Neural cell (in vitro differentiated cells): ENCODE data around the gene ENTREP3. TPM values are rescaled to one million over a fixed set of nuclear protein-coding genes. Genes with fewer than 3 reads are reported as not detected.

Experiments used
- H2AFZ ChIP-seq: fragments of 200-600, 300-800 bp; sonication (generic), shearing (Covaris generic); 2 replicates; pipeline ENCODE4 v1.6.0; 2014; ENCODE audit warnings: low read depth, mild to moderate bottlenecking, antibody characterized with exemption, low read length, moderate library complexity
- H3F3A ChIP-seq: fragments of 200-600 bp; shearing (Covaris generic); 2 replicates; pipeline ENCODE4 v1.6.1; 2016; ENCODE audit warnings: mild to moderate bottlenecking, moderate library complexity, mixed read lengths, antibody characterized with exemption, low read length; ENCODE audit not compliant: insufficient read depth, poor library complexity, severe bottlenecking
- H3K27ac ChIP-seq: fragments of 200-600, 300-800 bp; sonication (generic), shearing (Covaris generic); 2 replicates; pipeline ENCODE4 v1.5.1; 2014; ENCODE audit warnings: mild to moderate bottlenecking, low read length, moderate library complexity
- H3K27me3 ChIP-seq: fragments of 300-800, 200-600 bp; sonication (generic), shearing (Covaris generic); 2 replicates; pipeline ENCODE4 v1.6.0; 2014; ENCODE audit warnings: mild to moderate bottlenecking, low read depth, low read length, moderate library complexity; ENCODE audit not compliant: insufficient read depth
- H3K36me3 ChIP-seq: fragments of 300-800, 200-600 bp; sonication (generic), shearing (Covaris generic); 2 replicates; pipeline ENCODE4 v1.5.1; 2014; ENCODE audit warnings: mild to moderate bottlenecking, antibody characterized with exemption, low read length, moderate library complexity; ENCODE audit not compliant: insufficient read depth
- H3K4me2 ChIP-seq: fragments of 300-800, 200-600 bp; sonication (generic), shearing (Covaris generic); 2 replicates; pipeline ENCODE4 v1.6.0; 2014; ENCODE audit warnings: mild to moderate bottlenecking, low read length
- H3K4me3 ChIP-seq: fragments of 300-800, 200-600 bp; sonication (generic), shearing (Covaris generic); 2 replicates; pipeline ENCODE4 v1.5.1; 2014; ENCODE audit warnings: mild to moderate bottlenecking, low read length, moderate library complexity
- H3K79me2 ChIP-seq: fragments of 200-600 bp; shearing (Covaris generic); replicated peaks from 2 replicates; pipeline ENCODE4 v1.6.0; 2014; ENCODE audit warnings: mild to moderate bottlenecking, low read length, moderate library complexity; ENCODE audit not compliant: insufficient read depth
- H3K9ac ChIP-seq: fragments of 300-800, 200-600 bp; sonication (generic), shearing (Covaris generic); 2 replicates; pipeline ENCODE4 v1.6.1; 2016; ENCODE audit warnings: mild to moderate bottlenecking, low read length, mixed read lengths
- H3K9me2 ChIP-seq: fragments of 200-600 bp; shearing (Covaris generic); 2 replicates; pipeline ENCODE4 v1.6.1; 2016; ENCODE audit warnings: mild to moderate bottlenecking, low read length, mixed read lengths; ENCODE audit not compliant: insufficient read depth
- H3K9me3 ChIP-seq: fragments of 200-600, 300-800 bp; sonication (generic), shearing (Covaris generic); 2 replicates; pipeline ENCODE4 v1.6.1; 2016; ENCODE audit warnings: mild to moderate bottlenecking, mixed run types, low read length, moderate library complexity, mixed read lengths
- H4K20me1 ChIP-seq: fragments of 200-600 bp; shearing (Covaris generic); 2 replicates; pipeline ENCODE4 v1.6.1; 2016; ENCODE audit warnings: mild to moderate bottlenecking, mixed run types; ENCODE audit not compliant: insufficient read depth
- EP300 ChIP-seq: fragments of 450-650 bp; conservative IDR thresholded peaks from 2 replicates; pipeline ENCODE4 v1.6.1; 2014; ENCODE audit warnings: antibody characterized with exemption, mild to moderate bottlenecking, moderate library complexity; ENCODE audit not compliant: poor library complexity, severe bottlenecking
- EZH2 ChIP-seq: fragments of 200-600, 300-800 bp; shearing (Covaris generic), sonication (generic); IDR thresholded peaks from 2 replicates; pipeline ENCODE4 v1.6.1; 2014; ENCODE audit warnings: antibody characterized with exemption, low read length, borderline replicate concordance, mild to moderate bottlenecking; ENCODE audit not compliant: insufficient read depth, poor library complexity, severe bottlenecking
- MXI1 ChIP-seq: fragments of 450-650 bp; conservative IDR thresholded peaks from 2 replicates; pipeline ENCODE4 v1.6.1; 2014; ENCODE audit warnings: antibody characterized with exemption, mild to moderate bottlenecking; ENCODE audit not compliant: poor library complexity, severe bottlenecking
- POLR2AphosphoS5 ChIP-seq: IDR thresholded peaks from 2 replicates; pipeline ENCODE4 v1.6.1; 2012
- RAD21 ChIP-seq: fragments of 450-650 bp; conservative IDR thresholded peaks from 2 replicates; pipeline ENCODE4 v1.6.1; 2014; ENCODE audit warnings: antibody characterized with exemption, mild to moderate bottlenecking, moderate library complexity
- SMC3 ChIP-seq: fragments of 450-650 bp; conservative IDR thresholded peaks from 2 replicates; pipeline ENCODE4 v1.6.1; 2014; ENCODE audit warnings: antibody characterized with exemption, mild to moderate bottlenecking, moderate library complexity; ENCODE audit not compliant: poor library complexity
- TAF1 ChIP-seq: IDR thresholded peaks from 2 replicates; pipeline ENCODE4 v1.6.1; 2012; ENCODE audit warnings: low read depth
- polyA plus RNA-seq: library from polyadenylated mRNA; depleted of rRNA; stranded (reverse); fragments of >200 nt; gene quantifications from 2 replicates; pipeline ENCODE4 v1.2.3, GENCODE V29; 2014
- TF ChIP-seq, protein P1 (sequence below): fragments of 450-650 bp; IDR thresholded peaks from 2 replicates; pipeline ENCODE4 v1.5.1; 2014; ENCODE audit warnings: antibody characterized with exemption, mild to moderate bottlenecking, moderate library complexity; ENCODE audit not compliant: poor library complexity, severe bottlenecking
- TF ChIP-seq, protein P2 (sequence below): IDR thresholded peaks from 2 replicates; pipeline ENCODE4 v1.6.1; 2012; ENCODE audit warnings: borderline replicate concordance

The ENTREP3 gene
- polyA plus RNA-seq, 1 donor from 2014 or later, result 11.1 TPM

DNA sequence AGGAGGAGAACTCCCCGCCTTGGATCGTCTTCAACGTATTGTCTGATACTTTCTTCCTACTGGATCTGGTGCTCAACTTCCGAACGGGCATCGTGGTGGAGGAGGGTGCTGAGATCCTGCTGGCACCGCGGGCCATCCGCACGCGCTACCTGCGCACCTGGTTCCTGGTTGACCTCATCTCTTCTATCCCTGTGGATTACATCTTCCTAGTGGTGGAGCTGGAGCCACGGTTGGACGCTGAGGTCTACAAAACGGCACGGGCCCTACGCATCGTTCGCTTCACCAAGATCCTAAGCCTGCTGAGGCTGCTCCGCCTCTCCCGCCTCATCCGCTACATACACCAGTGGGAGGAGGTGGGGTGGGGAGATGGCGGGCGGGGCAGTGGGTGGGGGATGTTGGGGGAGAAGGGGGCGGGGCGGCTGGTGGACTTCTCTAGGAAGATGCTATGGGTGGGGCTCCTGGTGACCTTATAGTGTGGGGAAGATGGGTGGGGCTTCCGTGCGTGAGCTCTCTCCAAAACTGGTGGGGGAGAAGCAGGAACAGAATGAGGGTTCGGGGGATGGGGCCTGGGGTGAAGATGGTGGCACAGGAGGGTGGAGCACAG is 27.3 kb upstream of the ENTREP3 start:
- Histone ChIP-seq H3K9me2 (no peaks in the 10 kb centered on the region), H3K9ac (no peak overlapping the region), H3K4me2 (no peak overlapping the region), H3K27me3 (no peaks in the 10 kb centered on the region), H3K9me3 (no peaks in the 10 kb centered on the region), H3K27ac (no peak overlapping the region), H4K20me1 (no peaks in the 10 kb centered on the region), H3K4me3 (no peak overlapping the region), H3K36me3 (no peaks in the 10 kb centered on the region), H2AFZ (no peak overlapping the region), H3F3A (peaks cover 10% of the 10 kb centered on the region), H3K79me2 (no peaks in the 10 kb centered on the region)
- TF ChIP-seq, protein P1, sequence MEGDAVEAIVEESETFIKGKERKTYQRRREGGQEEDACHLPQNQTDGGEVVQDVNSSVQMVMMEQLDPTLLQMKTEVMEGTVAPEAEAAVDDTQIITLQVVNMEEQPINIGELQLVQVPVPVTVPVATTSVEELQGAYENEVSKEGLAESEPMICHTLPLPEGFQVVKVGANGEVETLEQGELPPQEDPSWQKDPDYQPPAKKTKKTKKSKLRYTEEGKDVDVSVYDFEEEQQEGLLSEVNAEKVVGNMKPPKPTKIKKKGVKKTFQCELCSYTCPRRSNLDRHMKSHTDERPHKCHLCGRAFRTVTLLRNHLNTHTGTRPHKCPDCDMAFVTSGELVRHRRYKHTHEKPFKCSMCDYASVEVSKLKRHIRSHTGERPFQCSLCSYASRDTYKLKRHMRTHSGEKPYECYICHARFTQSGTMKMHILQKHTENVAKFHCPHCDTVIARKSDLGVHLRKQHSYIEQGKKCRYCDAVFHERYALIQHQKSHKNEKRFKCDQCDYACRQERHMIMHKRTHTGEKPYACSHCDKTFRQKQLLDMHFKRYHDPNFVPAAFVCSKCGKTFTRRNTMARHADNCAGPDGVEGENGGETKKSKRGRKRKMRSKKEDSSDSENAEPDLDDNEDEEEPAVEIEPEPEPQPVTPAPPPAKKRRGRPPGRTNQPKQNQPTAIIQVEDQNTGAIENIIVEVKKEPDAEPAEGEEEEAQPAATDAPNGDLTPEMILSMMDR, result no peak
- TF ChIP-seq POLR2AphosphoS5, result no peak
- TF ChIP-seq SMC3, result no peak
- TF ChIP-seq MXI1, result no peak

DNA sequence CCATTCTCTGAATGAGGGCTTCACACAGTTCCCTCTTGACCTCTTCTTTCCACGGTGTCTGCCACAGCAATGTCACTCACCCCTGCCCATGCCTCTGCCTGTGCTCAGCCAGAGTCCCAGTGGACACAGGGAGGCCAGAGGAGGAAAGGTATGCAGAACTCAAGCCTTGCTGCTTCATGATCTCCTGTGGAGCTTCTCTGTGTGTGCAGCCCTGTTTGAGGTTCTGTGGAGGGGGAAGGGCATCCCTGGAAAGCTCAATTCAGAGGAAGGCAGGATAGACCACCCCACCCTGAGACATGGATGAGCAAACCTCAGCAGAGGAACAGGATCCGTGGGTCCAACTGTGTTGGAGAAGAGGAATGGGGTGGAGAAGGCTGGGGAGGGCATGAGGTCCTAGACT is 24.0 kb upstream of the ENTREP3 start:
- Histone ChIP-seq H3K4me2 (peak overlapping the region; percentile 98), H3K27me3 (no peaks in the 10 kb centered on the region), H3K4me3 (peak overlapping the region; percentile 96), H3K9ac (peak overlapping the region; percentile 97), H3K9me2 (no peaks in the 10 kb centered on the region), H4K20me1 (no peaks in the 10 kb centered on the region), H2AFZ (peak overlapping the region; percentile 86), H3K27ac (peak overlapping the region; percentile 100), H3K79me2 (no peaks in the 10 kb centered on the region), H3K36me3 (no peaks in the 10 kb centered on the region), H3F3A (peaks cover 10% of the 10 kb centered on the region), H3K9me3 (no peaks in the 10 kb centered on the region)
- TF ChIP-seq POLR2AphosphoS5, result peak; percentile 13
- TF ChIP-seq, protein P1, result no peak

DNA sequence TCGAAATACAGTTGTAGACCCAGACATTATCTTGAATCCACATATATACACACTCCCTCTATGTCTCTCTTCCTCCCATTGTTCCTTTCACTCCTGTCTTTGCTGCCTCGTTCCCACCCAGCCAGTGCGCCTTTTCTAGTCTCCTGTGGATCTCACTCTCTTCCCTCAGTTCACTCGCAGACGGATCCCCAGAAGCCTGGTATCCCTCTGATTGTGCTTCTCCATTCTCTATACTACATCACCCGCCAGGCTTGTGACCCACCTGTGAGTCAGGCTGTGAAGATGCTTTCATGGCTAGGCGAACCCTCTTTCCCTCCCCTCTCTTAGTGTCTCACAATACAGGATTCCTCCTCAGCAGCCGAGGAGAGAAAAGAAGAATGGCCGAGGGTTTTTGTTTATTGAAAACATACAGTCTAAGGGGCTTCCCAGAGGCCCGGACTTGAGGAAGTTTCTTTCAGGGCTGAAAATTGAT is 23.4 kb upstream of the ENTREP3 start:
- Histone ChIP-seq H3K4me3 (peak overlapping the region; percentile 96), H3K27ac (peak overlapping the region; percentile 100)

More for the DNA sequence above, 23.4 kb upstream of the ENTREP3 start:
- Histone ChIP-seq H3K9ac (peak overlapping the region; percentile 97), H3F3A (peaks cover 10% of the 10 kb centered on the region), H3K9me3 (no peaks in the 10 kb centered on the region), H2AFZ (peak overlapping the region; percentile 86), H3K9me2 (no peaks in the 10 kb centered on the region), H3K36me3 (no peaks in the 10 kb centered on the region), H3K27me3 (no peaks in the 10 kb centered on the region), H3K79me2 (no peaks in the 10 kb centered on the region), H3K4me2 (peak overlapping the region; percentile 98), H4K20me1 (no peaks in the 10 kb centered on the region)
- TF ChIP-seq RAD21 (peak; percentile 4), SMC3 (peak; percentile 31), EP300 (peak; percentile 4), EZH2 (no peak), MXI1 (peak; percentile 4), TAF1 (no peak), POLR2AphosphoS5 (no peak)
- TF ChIP-seq, protein P1, result peak; percentile 16
- TF ChIP-seq, protein P2, sequence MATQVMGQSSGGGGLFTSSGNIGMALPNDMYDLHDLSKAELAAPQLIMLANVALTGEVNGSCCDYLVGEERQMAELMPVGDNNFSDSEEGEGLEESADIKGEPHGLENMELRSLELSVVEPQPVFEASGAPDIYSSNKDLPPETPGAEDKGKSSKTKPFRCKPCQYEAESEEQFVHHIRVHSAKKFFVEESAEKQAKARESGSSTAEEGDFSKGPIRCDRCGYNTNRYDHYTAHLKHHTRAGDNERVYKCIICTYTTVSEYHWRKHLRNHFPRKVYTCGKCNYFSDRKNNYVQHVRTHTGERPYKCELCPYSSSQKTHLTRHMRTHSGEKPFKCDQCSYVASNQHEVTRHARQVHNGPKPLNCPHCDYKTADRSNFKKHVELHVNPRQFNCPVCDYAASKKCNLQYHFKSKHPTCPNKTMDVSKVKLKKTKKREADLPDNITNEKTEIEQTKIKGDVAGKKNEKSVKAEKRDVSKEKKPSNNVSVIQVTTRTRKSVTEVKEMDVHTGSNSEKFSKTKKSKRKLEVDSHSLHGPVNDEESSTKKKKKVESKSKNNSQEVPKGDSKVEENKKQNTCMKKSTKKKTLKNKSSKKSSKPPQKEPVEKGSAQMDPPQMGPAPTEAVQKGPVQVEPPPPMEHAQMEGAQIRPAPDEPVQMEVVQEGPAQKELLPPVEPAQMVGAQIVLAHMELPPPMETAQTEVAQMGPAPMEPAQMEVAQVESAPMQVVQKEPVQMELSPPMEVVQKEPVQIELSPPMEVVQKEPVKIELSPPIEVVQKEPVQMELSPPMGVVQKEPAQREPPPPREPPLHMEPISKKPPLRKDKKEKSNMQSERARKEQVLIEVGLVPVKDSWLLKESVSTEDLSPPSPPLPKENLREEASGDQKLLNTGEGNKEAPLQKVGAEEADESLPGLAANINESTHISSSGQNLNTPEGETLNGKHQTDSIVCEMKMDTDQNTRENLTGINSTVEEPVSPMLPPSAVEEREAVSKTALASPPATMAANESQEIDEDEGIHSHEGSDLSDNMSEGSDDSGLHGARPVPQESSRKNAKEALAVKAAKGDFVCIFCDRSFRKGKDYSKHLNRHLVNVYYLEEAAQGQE, result no peak
